ENCODE data around the gene TFAP2B. TPM values are rescaled to one million over a fixed set of nuclear protein-coding genes. Genes with fewer than 3 reads are reported as not detected.
A peak's percentile ranks its signal among the peaks of the same experiment; 100 is the strongest.

TFAP2B gene
- total RNA-seq (not detected in 2 replicates), polyA plus RNA-seq (not detected in 2 replicates), polyA minus RNA-seq (ENCODE audit: low replicate concordance) (not detected in 2 replicates)
- polyA plus RNA-seq (2012) = not detected in 2 replicates

DNA sequence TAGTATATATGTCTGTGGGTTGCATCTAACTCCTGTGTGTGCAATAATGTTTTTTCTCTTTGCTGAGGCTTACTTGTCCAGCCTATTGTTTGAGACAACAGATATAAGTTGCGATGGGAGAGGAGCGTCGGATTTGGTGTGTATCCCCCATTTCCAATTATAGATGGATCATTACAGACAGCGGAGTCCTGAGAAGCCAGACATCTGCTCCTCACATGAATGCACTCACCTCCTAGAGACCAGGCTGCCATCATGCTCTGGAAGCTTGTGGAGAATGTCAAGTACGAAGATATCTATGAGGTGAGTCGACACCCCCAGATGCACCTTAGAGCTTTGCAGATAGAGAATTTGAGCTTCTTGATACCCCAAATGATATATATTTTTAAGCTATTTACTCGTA, at the start of gene TFAP2B:
Gene TFAP2B (plus strand): TSS at position 199 of the 400 bp plus-strand sequence. CDS start 21 bp downstream, at position 220.
- Histone ChIP-seq H4K20me1 (ENCODE audit: control insufficient read depth, extremely low read depth, insufficient read depth, low read length) (no peaks in the 10 kb centered on the region), H3K4me1 (ENCODE audit: control insufficient read depth, extremely low read depth, insufficient read depth, low read length) (no peaks in the 10 kb centered on the region), H3K27me3 (ENCODE audit: control insufficient read depth, insufficient read depth, low read length) (peaks cover 28% of the 10 kb centered on the region), H3K4me3 (replicated peaks in 1 of 4; ENCODE audit: control extremely low read depth in 1 of 4, insufficient read depth in 1 of 4, low read depth in 3 of 4, low read length in 4 of 4) (peak within 1 kb of the TSS in 2 of 4 experiments; percentile 16 to 17), H2AFZ (ENCODE audit: low read length) (no peak within 1 kb of the TSS), H3K79me2 (ENCODE audit: control insufficient read depth, insufficient read depth, low read length) (no peaks in the 10 kb centered on the region), H3K9me3 (ENCODE audit: control insufficient read depth, insufficient read depth, low read depth, low read length) (no peaks in the 10 kb centered on the region), H3K4me2 (ENCODE audit: extremely low read depth, insufficient read depth, low read length) (peak within 1 kb of the TSS; percentile 7), H3K36me3 (ENCODE audit: control insufficient read depth, insufficient read depth, low read length) (no peaks in the 10 kb centered on the region), H3K27ac (ENCODE audit: insufficient read depth, low read length) (no peak within 1 kb of the TSS), H3K9ac (ENCODE audit: insufficient read depth, low read length) (no peak within 1 kb of the TSS)
- TF ChIP-seq, protein P1, sequence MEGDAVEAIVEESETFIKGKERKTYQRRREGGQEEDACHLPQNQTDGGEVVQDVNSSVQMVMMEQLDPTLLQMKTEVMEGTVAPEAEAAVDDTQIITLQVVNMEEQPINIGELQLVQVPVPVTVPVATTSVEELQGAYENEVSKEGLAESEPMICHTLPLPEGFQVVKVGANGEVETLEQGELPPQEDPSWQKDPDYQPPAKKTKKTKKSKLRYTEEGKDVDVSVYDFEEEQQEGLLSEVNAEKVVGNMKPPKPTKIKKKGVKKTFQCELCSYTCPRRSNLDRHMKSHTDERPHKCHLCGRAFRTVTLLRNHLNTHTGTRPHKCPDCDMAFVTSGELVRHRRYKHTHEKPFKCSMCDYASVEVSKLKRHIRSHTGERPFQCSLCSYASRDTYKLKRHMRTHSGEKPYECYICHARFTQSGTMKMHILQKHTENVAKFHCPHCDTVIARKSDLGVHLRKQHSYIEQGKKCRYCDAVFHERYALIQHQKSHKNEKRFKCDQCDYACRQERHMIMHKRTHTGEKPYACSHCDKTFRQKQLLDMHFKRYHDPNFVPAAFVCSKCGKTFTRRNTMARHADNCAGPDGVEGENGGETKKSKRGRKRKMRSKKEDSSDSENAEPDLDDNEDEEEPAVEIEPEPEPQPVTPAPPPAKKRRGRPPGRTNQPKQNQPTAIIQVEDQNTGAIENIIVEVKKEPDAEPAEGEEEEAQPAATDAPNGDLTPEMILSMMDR (conservative IDR thresholded peaks at IDR 0.05 in 1 of 2, IDR thresholded peaks at IDR 0.05 in 1 of 2; ENCODE audit: low read depth in 1 of 2, low read length in 2 of 2) = no peak
- TF ChIP-seq EZH2 (IDR thresholded peaks at IDR 0.05; ENCODE audit: low read length, missing control alignments) = no peak
- no peak for DNase-seq (ENCODE audit: low read depth in 2 of 2)

DNA sequence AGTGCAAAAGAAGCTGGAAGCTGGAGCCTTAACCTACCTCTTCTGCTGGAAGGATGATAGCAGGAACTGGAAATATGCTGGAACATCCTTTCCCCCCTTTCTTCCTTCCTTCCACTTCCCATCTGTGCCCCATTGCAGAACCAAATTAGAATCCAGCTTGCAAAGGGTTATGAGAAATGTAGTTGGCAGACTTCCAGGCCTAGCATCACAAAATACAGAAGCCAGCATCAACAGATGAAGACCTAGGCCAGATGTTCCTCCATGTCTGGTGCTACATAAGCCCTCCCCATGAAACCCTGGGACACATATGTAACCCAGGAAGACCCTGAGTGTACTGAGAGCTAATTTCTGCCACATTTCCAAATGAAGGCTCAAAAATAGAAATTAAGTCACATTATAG, 40.0 kb upstream of the TFAP2B start:
- TF ChIP-seq EZH2 (IDR thresholded peaks at IDR 0.05; ENCODE audit: low read length, missing control alignments) = no peak
- TF ChIP-seq, protein P1 (conservative IDR thresholded peaks at IDR 0.05 in 1 of 2, IDR thresholded peaks at IDR 0.05 in 1 of 2; ENCODE audit: low read depth in 1 of 2, low read length in 2 of 2) = no peak
- Histone ChIP-seq H3K27me3 (ENCODE audit: control insufficient read depth, insufficient read depth, low read length) (no peaks in the 10 kb centered on the region), H3K79me2 (ENCODE audit: control insufficient read depth, insufficient read depth, low read length) (no peaks in the 10 kb centered on the region), H3K36me3 (ENCODE audit: control insufficient read depth, insufficient read depth, low read length) (no peaks in the 10 kb centered on the region), H4K20me1 (ENCODE audit: control insufficient read depth, extremely low read depth, insufficient read depth, low read length) (no peaks in the 10 kb centered on the region), H3K4me2 (ENCODE audit: extremely low read depth, insufficient read depth, low read length) (no peak overlapping the region), H2AFZ (ENCODE audit: low read length) (no peak overlapping the region), H3K4me1 (ENCODE audit: control insufficient read depth, extremely low read depth, insufficient read depth, low read length) (no peaks in the 10 kb centered on the region), H3K27ac (ENCODE audit: insufficient read depth, low read length) (no peak overlapping the region), H3K4me3 (replicated peaks in 1 of 4; ENCODE audit: control extremely low read depth in 1 of 4, insufficient read depth in 1 of 4, low read depth in 3 of 4, low read length in 4 of 4) (no peak overlapping the region), H3K9me3 (ENCODE audit: control insufficient read depth, insufficient read depth, low read depth, low read length) (no peaks in the 10 kb centered on the region), H3K9ac (ENCODE audit: insufficient read depth, low read length) (no peak overlapping the region)
- DNase-seq (ENCODE audit: low read depth in 2 of 2) = no peak

DNA sequence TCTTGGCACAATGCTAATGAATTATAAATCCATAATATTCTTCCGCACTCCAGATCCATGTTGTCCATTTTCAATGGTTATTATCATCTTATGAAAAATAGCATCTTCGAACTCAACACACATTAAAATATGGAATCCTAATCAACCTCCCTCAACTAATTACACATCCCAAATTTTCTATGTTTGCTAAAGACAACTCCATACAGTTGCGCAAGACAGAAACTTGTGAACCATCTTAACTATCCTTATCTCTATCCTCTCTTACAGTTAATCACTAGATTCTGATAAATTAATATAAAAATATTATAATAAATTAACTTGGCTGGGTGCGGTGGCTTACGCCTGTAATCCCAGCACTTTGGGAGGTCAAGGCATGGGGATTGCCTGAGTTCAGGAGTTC, 38.3 kb upstream of the TFAP2B start:
- no peak for TF ChIP-seq EZH2 (IDR thresholded peaks at IDR 0.05; ENCODE audit: low read length, missing control alignments)
- TF ChIP-seq, protein P1 (conservative IDR thresholded peaks at IDR 0.05 in 1 of 2, IDR thresholded peaks at IDR 0.05 in 1 of 2; ENCODE audit: low read depth in 1 of 2, low read length in 2 of 2) = no peak
- no peaks in the 10 kb centered on the region for H4K20me1 ChIP-seq (ENCODE audit: control insufficient read depth, extremely low read depth, insufficient read depth, low read length)
- H3K27me3 ChIP-seq (ENCODE audit: control insufficient read depth, insufficient read depth, low read length) = no peaks in the 10 kb centered on the region
- no peak for DNase-seq (ENCODE audit: low read depth in 2 of 2)
- H3K27ac ChIP-seq (ENCODE audit: insufficient read depth, low read length) = no peak overlapping the region
- H3K9ac ChIP-seq (ENCODE audit: insufficient read depth, low read length) = no peak overlapping the region
- H2AFZ ChIP-seq (ENCODE audit: low read length) = no peak overlapping the region
- H3K9me3 ChIP-seq (ENCODE audit: control insufficient read depth, insufficient read depth, low read depth, low read length) = no peaks in the 10 kb centered on the region
- H3K4me3 ChIP-seq (replicated peaks in 1 of 4; ENCODE audit: control extremely low read depth in 1 of 4, insufficient read depth in 1 of 4, low read depth in 3 of 4, low read length in 4 of 4) = no peak overlapping the region
- H3K4me2 ChIP-seq (ENCODE audit: extremely low read depth, insufficient read depth, low read length) = no peak overlapping the region
- no peaks in the 10 kb centered on the region for H3K4me1 ChIP-seq (ENCODE audit: control insufficient read depth, extremely low read depth, insufficient read depth, low read length)
- no peaks in the 10 kb centered on the region for H3K36me3 ChIP-seq (ENCODE audit: control insufficient read depth, insufficient read depth, low read length)
- H3K79me2 ChIP-seq (ENCODE audit: control insufficient read depth, insufficient read depth, low read length) = no peaks in the 10 kb centered on the region

Data from fibroblast of lung (primary cell).